HCT116 (cell line): ENCODE results near the gene GLYR1.

Experiments used
- ATF3 ChIP-seq: IDR thresholded peaks from 2 replicates; pipeline ENCODE4 v1.6.1; 2012
- CTCF ChIP-seq, 3 experiments: fragments of 200-600 bp in 1 of 3; sonication (generic) in 1 of 3; IDR thresholded peaks in 2 of 3; conservative IDR thresholded peaks in 1 of 3; 2 replicates each; pipeline ENCODE4 v1.5.1; 2012 to 2017; ENCODE audit warnings: low read depth in 2 of 3, low read length in 2 of 3, antibody characterized with exemption in 1 of 3, borderline replicate concordance in 1 of 3, control low read depth in 1 of 3, mild to moderate bottlenecking in 1 of 3, mixed read lengths in 1 of 3, mixed run types in 1 of 3, moderate library complexity in 1 of 3; ENCODE audit not compliant: insufficient read depth in 1 of 3
- ELF1 ChIP-seq: IDR thresholded peaks from 2 replicates; pipeline ENCODE4 v1.6.1; 2012; ENCODE audit warnings: low read depth, borderline replicate concordance
- EZH2 ChIP-seq: fragments of 200-600 bp; sonication (generic); IDR thresholded peaks from 2 replicates; pipeline ENCODE4 v1.6.1; 2017; ENCODE audit warnings: antibody characterized with exemption, mixed run types
- JUND ChIP-seq: IDR thresholded peaks from 2 replicates; pipeline ENCODE4 v1.6.1; 2012
- POLR2A ChIP-seq: IDR thresholded peaks from 2 replicates; pipeline ENCODE4 v1.7.0; 2011; ENCODE audit warnings: borderline replicate concordance; ENCODE audit not compliant: insufficient read depth, insufficient read length; ENCODE audit errors: extremely low read depth
- SIN3A ChIP-seq: IDR thresholded peaks from 2 replicates; pipeline ENCODE4 v1.6.1; 2012; ENCODE audit warnings: low read depth

DNA sequence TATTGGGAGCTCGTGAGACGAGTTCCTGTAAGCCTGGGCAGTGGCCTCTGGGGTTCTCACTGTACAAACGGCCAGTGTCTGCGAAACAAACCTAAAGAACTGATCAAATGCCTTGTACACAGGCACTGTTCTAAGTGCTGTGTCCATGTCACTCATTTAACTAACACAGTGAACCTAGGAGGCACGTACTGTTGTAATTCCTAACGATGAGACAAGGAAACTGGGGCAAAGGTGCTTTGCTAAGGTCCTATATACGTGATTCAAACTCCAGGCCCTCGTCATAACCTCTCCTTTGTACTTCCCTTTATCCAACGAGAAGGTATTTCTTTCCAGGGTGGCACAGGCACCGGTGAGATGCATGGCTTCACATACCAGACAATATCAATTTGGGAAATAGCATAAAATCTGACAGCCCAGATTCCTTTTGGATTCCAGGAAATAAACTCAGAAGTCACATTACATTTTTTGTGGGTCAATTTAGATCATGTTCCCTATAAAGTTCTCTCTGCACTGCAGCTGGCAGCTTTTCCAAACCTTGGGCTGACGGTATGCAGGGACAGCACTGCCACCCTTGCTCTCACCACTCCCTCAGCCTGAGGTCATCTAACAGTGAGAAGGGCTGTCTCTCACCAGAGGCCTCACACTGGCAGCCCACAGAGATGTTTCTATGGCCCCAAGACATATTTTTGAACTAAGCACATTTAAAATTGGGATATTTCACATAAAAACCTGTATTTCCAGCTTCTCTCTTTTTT lies 18.3 kb downstream of the GLYR1 start:
- TF ChIP-seq POLR2A (no peak), EZH2 (no peak), CTCF (IDR thresholded peaks at IDR 0.05 in 2 of 3, conservative IDR thresholded peaks at IDR 0.05 in 1 of 3; ENCODE audit: borderline replicate concordance in 1 of 3, insufficient read depth in 1 of 3, low read depth in 2 of 3, low read length in 2 of 3) (no peak), ELF1 (no peak), JUND (no peak), SIN3A (no peak), ATF3 (no peak)
